AG04450 (cell line): Measurements from ENCODE around the gene WWOX. TPM values are rescaled to one million over a fixed set of nuclear protein-coding genes. Genes with fewer than 3 reads are reported as not detected.

Experiments used
- CTCF ChIA-PET: fragments of 300-600, 350-600 bp; formaldehyde crosslinking; extraction: SDS; loops from one replicate; lab custom pipeline; 2022; ENCODE audit warnings: antibody characterized with exemption, inconsistent platforms; lab: Charles Lee
- POLR2A ChIA-PET: fragments of 350-600 bp; formaldehyde crosslinking; extraction: SDS; loops from one replicate; lab custom pipeline; 2021; ENCODE audit warnings: antibody characterized with exemption, inconsistent platforms; lab: Yijun Ruan, JAX
- DNase-seq: peaks from one replicate; pipeline ENCODE4 v3.0.0-alpha.2; 2011; ENCODE audit warnings: low read depth, low spot score
- H3K27ac ChIP-seq: one replicate; pipeline ENCODE4 v1.5.1; 2012; ENCODE audit warnings: low read depth, low read length, control low read depth
- H3K27me3 ChIP-seq: one replicate; pipeline ENCODE4 v1.6.0; 2012; ENCODE audit warnings: low read length; ENCODE audit not compliant: control insufficient read depth, insufficient read depth
- H3K4me3 ChIP-seq: 2 replicates; pipeline ENCODE4 v1.5.1; 2011; ENCODE audit warnings: mild to moderate bottlenecking, low read depth, low read length, control low read depth
- H3K9me3 ChIP-seq: 2 replicates; pipeline ENCODE4 v1.5.1; 2012; ENCODE audit warnings: low read length; ENCODE audit not compliant: control insufficient read depth, insufficient read depth
- polyA plus RNA-seq: library from polyadenylated mRNA; depleted of rRNA; stranded (reverse); fragments of >200 nt; gene quantifications from 2 replicates; pipeline ENCODE4 v1.2.3, GENCODE V29; 2011
- TF ChIP-seq, protein P1 (sequence below): IDR thresholded peaks from 2 replicates; pipeline ENCODE4 v1.5.1; 2011; ENCODE audit warnings: low read depth, low read length, control low read depth, inconsistent platforms

The WWOX gene
- polyA plus RNA-seq, 1 experiment: 2.1 TPM

DNA sequence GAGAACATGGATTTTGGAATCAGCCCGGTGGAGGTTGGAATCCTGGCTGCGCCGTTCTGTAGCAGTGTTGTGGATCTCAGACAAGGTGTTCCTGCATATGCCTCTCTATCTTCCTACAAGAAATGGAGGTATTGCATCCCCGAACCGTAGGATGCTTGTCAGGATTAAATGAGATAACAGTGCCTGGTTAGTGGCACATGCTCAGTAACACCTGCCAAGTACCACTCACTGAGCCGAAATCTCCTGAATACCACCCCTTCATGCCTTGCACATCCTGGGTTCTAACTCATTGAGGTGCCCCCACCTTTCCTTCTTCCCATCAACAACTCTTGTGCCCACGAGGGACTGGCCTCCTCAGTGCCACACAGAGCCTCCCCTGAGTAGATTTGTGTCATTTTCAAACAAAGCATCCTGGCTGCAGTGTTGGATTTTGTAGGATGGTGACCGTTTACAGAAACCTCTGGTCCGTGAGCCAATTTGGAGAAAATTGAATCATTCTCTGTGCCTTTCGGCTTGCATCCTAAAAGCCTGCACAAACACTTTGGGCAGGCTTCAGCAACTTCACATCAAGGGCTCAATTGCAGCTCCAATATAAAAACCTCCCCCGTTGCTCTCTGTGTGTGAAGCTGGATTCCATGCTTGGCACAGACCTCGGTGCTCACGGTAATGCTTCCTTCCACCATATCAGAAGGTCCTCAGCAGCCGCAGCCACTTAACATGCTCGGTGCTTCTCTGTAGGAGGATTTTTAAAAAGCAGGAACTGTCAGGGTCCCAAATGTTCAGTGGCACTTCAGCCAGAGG, 84.2 kb downstream of the WWOX start:
- CTCF ChIA-PET: no interaction called here
- Histone ChIP-seq H3K27me3 (no peaks in the 10 kb centered on the region), H3K27ac (peak overlapping the region; percentile 55), H3K4me3 (peak overlapping the region; percentile 35), H3K9me3 (peaks cover 5% of the 10 kb centered on the region)
- POLR2A ChIA-PET: no interaction called here
- DNase-seq: no peak
- TF ChIP-seq, protein P1, sequence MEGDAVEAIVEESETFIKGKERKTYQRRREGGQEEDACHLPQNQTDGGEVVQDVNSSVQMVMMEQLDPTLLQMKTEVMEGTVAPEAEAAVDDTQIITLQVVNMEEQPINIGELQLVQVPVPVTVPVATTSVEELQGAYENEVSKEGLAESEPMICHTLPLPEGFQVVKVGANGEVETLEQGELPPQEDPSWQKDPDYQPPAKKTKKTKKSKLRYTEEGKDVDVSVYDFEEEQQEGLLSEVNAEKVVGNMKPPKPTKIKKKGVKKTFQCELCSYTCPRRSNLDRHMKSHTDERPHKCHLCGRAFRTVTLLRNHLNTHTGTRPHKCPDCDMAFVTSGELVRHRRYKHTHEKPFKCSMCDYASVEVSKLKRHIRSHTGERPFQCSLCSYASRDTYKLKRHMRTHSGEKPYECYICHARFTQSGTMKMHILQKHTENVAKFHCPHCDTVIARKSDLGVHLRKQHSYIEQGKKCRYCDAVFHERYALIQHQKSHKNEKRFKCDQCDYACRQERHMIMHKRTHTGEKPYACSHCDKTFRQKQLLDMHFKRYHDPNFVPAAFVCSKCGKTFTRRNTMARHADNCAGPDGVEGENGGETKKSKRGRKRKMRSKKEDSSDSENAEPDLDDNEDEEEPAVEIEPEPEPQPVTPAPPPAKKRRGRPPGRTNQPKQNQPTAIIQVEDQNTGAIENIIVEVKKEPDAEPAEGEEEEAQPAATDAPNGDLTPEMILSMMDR: no peak

DNA sequence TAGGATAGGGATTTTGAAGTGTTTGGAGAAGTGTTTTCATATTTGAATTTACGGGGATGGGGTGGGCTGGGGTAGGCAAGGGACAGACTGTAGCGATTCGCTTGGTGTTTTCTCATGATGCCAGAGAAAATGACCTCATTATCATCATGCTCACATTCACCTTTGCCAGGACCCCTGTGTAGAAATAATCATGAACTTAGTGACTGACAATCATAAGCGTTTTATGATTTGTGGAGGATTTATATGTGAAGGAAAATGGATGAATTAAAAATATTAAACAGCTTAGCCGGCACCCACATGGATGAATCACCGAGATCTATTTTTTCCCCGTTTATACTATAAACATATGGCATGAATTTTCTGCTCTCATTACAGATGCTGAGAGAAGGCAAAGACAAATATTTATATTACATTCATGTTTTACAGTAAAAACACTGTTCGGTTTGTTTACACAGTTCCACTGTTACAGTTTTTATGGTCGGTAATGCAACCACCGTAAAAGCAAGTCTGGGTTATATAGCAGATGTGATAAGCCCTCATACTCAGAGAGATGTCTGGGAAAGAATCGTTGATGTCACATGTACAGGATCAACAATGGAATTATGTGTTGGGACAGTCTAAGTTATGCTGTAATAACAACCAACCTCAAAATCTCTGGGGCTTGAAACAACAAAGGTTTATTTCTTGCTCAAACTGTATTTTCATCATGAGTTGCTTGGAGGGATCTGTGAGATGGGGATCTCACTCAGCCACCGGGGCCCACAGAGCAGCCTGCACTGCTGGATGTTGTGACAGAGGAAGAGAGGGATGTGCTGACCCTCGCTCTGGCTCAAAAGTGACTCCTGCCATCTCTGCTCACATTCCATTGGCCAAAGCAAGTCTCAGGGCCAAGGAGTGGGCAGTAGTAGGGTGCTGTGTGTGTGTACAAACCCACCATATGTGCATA, 85.1 kb downstream of the WWOX start:
- TF ChIP-seq, protein P1: no peak
- Histone ChIP-seq H3K27ac (peak overlapping the region; percentile 87), H3K9me3 (peaks cover 9% of the 10 kb centered on the region), H3K27me3 (no peaks in the 10 kb centered on the region), H3K4me3 (peak overlapping the region; percentile 35)
- peak; percentile 67 for DNase-seq
- ChIA-PET POLR2A (no interaction called here), CTCF (interaction anchor here (0.6 to 0.7 kb wide), 2 partner anchors 50 to 69 kb away, joined by 3 read pairs; no protein-coding TSS in a partner anchor)

DNA sequence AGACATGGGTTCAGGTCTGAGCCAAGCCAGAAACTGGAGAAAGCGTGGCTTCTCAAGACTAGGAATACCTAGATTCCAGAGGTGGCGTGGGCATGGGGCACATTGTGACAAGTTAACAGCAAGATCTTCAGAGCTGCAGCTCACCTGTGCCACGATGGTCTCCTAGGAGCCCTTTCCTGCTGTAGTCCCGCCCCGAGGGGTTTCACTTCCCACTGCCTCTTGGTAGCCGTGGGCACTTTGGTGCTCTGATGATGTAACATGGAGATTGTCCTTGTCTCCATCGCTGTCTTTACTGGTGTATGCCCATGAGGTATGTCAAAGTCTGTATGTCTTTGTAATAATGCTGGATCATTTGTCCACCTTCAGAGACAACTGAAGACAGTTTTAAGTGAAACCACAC, 89.7 kb downstream of the WWOX start:
- ChIA-PET POLR2A (no interaction called here), CTCF (no interaction called here)
- H3K9me3 ChIP-seq: peaks cover 16% of the 10 kb centered on the region
- TF ChIP-seq, protein P1: no peak
- no peak for DNase-seq
- H3K27ac ChIP-seq: no peak overlapping the region
- no peak overlapping the region for H3K4me3 ChIP-seq
- no peaks in the 10 kb centered on the region for H3K27me3 ChIP-seq

DNA sequence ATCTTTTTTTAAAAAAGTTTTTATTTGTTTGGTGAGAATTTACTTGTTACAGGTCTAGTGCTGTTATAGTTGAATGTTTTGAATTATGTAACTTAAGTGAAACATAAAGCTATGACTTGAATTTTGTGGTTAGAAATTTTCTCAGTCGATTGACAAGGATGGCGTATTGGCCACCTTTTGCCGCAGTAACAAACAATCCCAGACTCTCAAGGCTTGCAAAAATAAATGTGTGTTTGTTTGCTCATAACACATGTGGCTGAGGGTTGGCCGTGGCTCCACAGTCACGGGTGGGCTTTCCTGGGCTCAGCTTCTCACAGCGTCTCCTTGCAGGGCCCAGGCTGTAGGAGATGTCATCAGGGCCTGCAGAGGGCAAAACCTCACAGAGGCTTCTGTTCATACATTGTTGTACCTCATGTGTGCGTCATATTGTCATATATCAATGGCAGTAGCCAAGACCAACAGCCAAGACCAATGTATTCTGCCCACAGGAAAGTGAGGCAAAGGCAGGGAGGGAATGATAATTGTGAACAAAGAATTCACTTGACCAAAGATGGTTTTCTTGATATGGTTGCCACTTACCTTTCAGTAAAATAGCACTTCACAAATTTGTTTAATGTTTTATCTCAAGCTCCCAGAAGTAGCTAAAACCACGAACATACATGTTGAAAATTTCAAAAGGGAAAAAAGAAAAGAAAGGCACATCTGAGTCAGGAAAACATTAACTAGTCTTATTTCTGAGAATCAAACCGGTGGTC, 93.5 kb downstream of the WWOX start:
- POLR2A ChIA-PET: no interaction called here
- Histone ChIP-seq H3K4me3 (no peak overlapping the region), H3K27ac (no peak overlapping the region), H3K9me3 (peaks cover 11% of the 10 kb centered on the region), H3K27me3 (no peaks in the 10 kb centered on the region)
- CTCF ChIA-PET: no interaction called here
- no peak for DNase-seq
- TF ChIP-seq, protein P1: no peak
